ENCODE data around the gene KRR1. TPM values are rescaled to one million over a fixed set of nuclear protein-coding genes. Genes with fewer than 3 reads are reported as not detected.
"Not testable (repeated sequence)": the region's sequence is repeated elsewhere in the genome, so short reads cannot be mapped to it uniquely, and the experiment has no call there.

KRR1 gene
- total and polyA plus RNA-seq, 9 donors, result 36.0 to 66.9 (median 50.0) TPM

DNA sequence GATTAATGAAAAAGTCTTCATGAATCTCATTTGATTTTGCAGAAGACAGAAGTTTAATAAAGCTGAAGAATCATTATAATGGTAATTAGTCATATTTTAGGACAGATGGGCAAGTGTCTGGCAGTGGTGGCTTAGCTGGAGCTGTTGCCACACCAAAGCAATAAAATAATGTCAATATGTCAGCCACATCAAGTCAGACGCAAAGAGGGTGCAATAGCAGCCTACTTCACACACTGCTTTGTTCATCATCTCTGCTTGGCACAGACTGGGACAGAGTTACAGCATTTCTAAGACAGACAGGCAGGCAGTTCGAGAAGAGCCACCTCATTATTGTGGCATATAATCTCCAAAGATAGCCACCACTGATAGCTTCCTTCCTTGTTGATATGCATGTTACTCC, 16.9 kb upstream of the KRR1 start:
- Histone ChIP-seq H3K27me3 (ENCODE audit: control insufficient read depth, insufficient read depth, low read length) (no peaks in the 10 kb centered on the region), H3K4me3 (ENCODE audit: low read length) (no peak overlapping the region), H3K4me1 (ENCODE audit: control insufficient read depth, insufficient read depth, low read length) (peaks cover 4% of the 10 kb centered on the region), H3K9me3 (replicated peaks; ENCODE audit: control insufficient read depth, low read depth, low read length) (no peaks in the 10 kb centered on the region), H3K27ac (ENCODE audit: low read length) (no peak overlapping the region), H3K36me3 (ENCODE audit: control insufficient read depth, insufficient read depth, low read length) (no peaks in the 10 kb centered on the region)
- WGBS (ENCODE audit: insufficient coverage), result 45% methylated on average over 2 of the region's 2 CpGs
- DNase-seq, result no peak

DNA sequence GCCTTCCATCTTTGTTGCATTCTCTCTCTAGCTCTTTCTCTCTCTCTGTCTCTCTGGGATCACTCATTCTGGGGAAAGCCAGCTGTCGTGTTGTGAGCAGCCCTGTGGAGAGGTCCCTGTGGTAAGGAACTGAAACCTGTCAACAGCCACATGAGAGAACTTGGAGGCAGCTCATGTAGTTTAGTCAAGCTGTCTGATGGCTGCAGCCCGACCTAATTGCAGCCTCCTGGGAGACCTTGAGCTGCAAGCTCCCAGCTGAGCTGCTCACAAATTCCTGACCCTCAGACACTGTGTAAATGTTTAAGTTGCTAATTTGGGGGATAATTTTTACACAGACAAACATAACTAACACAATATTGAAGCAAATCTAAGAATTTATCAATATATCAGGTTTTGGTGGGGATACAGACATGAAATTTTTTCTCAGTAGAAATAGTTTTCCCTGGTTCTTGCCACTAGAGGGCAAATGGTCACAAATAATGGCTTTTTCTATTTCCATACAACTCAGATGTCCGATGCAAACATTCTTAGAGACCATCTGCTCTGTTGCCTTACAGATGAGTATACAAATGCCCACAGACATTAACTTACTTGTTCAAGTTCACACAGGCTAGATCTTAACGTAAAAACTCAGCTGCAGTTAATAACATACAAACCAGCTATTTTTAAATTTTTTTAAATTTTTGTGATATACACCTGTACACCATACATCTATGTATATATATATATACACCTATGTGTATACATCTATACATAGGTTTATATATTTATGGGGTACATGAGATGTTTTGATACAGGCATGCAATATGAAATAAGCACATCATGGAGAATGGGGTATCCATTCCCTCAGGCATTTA, 15.5 kb upstream of the KRR1 start:
- 0% methylated on average over 2 of the region's 4 CpGs for WGBS (ENCODE audit: insufficient coverage)
- no peak overlapping the region for H3K27ac ChIP-seq (ENCODE audit: low read length)
- H3K36me3 ChIP-seq (ENCODE audit: control insufficient read depth, insufficient read depth, low read length), result no peaks in the 10 kb centered on the region
- peak; percentile 81 for DNase-seq
- H3K9me3 ChIP-seq (replicated peaks; ENCODE audit: control insufficient read depth, low read depth, low read length), result no peaks in the 10 kb centered on the region
- no peaks in the 10 kb centered on the region for H3K27me3 ChIP-seq (ENCODE audit: control insufficient read depth, insufficient read depth, low read length)
- no peak overlapping the region for H3K4me3 ChIP-seq (ENCODE audit: low read length)
- peaks cover 4% of the 10 kb centered on the region for H3K4me1 ChIP-seq (ENCODE audit: control insufficient read depth, insufficient read depth, low read length)

- Histone ChIP-seq H3K36me3 (ENCODE audit: control insufficient read depth, insufficient read depth, low read length) (no peaks in the 10 kb centered on the region), H3K9me3 (replicated peaks; ENCODE audit: control insufficient read depth, low read depth, low read length) (no peaks in the 10 kb centered on the region), H3K4me1 (ENCODE audit: control insufficient read depth, insufficient read depth, low read length) (peaks cover 4% of the 10 kb centered on the region), H3K4me3 (ENCODE audit: low read length) (no peak overlapping the region), H3K27ac (ENCODE audit: low read length) (no peak overlapping the region), H3K27me3 (ENCODE audit: control insufficient read depth, insufficient read depth, low read length) (no peaks in the 10 kb centered on the region)
- no peak for DNase-seq
- WGBS (ENCODE audit: insufficient coverage), result no CpG with 5 or more reads among the region's 1 CpG
Observed at GRCh38 chr12:75525263-75525662, 13.9 kb upstream of the KRR1 start.

DNA sequence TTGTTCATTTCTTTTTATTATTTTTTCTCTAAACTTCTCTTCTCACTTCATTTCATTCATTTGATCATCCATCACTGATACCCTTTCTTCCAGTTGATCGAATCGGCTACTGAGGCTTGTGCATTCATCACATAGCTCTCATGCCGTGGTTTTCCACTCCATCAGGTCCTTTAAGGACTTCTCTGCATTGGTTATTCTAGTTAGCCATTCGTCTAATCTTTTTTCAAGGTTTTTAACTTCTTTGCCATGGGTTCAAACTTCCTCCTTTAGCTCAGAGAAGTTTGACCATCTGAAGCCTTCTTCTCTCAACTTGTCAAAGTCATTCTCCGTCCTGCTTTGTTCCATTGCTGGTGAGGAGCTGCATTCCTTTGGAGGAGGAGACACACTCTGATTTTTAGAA, 10.7 kb upstream of the KRR1 start:
- WGBS (ENCODE audit: insufficient coverage), result 95% methylated on average over 2 of the region's 5 CpGs
- not testable (repeated sequence) for H3K36me3 ChIP-seq (ENCODE audit: control insufficient read depth, insufficient read depth, low read length); DNase-seq; H3K9me3 ChIP-seq (replicated peaks; ENCODE audit: control insufficient read depth, low read depth, low read length); H3K27ac ChIP-seq (ENCODE audit: low read length); H3K27me3 ChIP-seq (ENCODE audit: control insufficient read depth, insufficient read depth, low read length); H3K4me1 ChIP-seq (ENCODE audit: control insufficient read depth, insufficient read depth, low read length); H3K4me3 ChIP-seq (ENCODE audit: low read length)

DNA sequence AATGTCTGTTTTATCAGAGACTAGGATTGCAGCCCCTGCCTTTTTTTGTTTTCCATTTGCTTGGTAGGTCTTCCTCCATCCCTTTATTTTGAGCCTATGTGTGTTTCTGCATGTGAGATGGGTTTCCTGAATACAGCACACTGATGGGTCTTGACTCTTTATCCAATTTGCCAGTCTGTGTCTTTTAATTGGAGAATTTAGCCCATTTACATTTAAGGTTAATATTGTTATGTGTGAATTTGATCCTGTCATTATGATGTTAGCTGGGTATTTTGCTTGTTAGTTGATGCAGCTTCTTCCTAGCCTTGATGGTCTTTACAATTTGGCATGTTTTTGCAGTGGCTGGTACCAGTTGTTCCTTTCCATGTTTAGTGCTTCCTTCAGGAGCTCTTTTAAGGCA, 9.8 kb upstream of the KRR1 start:
- H3K4me1 ChIP-seq (ENCODE audit: control insufficient read depth, insufficient read depth, low read length); H3K36me3 ChIP-seq (ENCODE audit: control insufficient read depth, insufficient read depth, low read length); H3K27me3 ChIP-seq (ENCODE audit: control insufficient read depth, insufficient read depth, low read length); H3K9me3 ChIP-seq (replicated peaks; ENCODE audit: control insufficient read depth, low read depth, low read length); H3K27ac ChIP-seq (ENCODE audit: low read length); H3K4me3 ChIP-seq (ENCODE audit: low read length); DNase-seq: not testable (repeated sequence)

GRCh38 chr12:75509621-75510020, 1.8 kb downstream of the KRR1 start:
- Histone ChIP-seq H3K27ac (ENCODE audit: low read length) (no peak overlapping the region), H3K9me3 (replicated peaks; ENCODE audit: control insufficient read depth, low read depth, low read length) (no peaks in the 10 kb centered on the region), H3K36me3 (ENCODE audit: control insufficient read depth, insufficient read depth, low read length) (peaks cover 2% of the 10 kb centered on the region), H3K4me3 (ENCODE audit: low read length) (no peak overlapping the region), H3K27me3 (ENCODE audit: control insufficient read depth, insufficient read depth, low read length) (no peaks in the 10 kb centered on the region), H3K4me1 (ENCODE audit: control insufficient read depth, insufficient read depth, low read length) (no peaks in the 10 kb centered on the region)
- 88% methylated on average over 1 of the region's 4 CpGs for WGBS (ENCODE audit: insufficient coverage)
- DNase-seq, result no peak

GRCh38 chr12:75508159-75508558, 3.2 kb downstream of the KRR1 start:
- Histone ChIP-seq H3K4me1 (ENCODE audit: control insufficient read depth, insufficient read depth, low read length) (no peaks in the 10 kb centered on the region), H3K27me3 (ENCODE audit: control insufficient read depth, insufficient read depth, low read length) (no peaks in the 10 kb centered on the region), H3K9me3 (replicated peaks; ENCODE audit: control insufficient read depth, low read depth, low read length) (no peaks in the 10 kb centered on the region), H3K36me3 (ENCODE audit: control insufficient read depth, insufficient read depth, low read length) (peaks cover 2% of the 10 kb centered on the region), H3K4me3 (ENCODE audit: low read length) (no peak overlapping the region), H3K27ac (ENCODE audit: low read length) (no peak overlapping the region)
- no CpG with 5 or more reads among the region's 2 CpGs for WGBS (ENCODE audit: insufficient coverage)
- DNase-seq, result peak; percentile 20

DNA sequence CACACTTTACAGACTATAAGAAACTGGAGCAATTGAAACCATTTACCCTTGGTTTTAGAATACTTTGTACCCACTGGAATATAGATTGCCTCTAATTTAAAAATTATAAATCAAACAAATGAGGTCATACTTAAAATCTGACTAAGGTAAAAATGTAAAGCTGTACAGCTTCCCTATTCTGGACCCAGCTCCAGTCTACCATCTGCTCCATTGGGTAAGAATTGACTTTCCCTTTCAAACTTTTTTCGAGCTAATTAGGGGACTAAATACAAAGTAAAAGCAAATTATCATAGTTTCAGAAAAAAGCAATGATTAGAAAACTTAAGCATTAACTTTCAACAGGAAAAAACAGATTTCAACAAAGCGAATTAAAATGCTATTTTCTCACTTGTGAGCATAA, 4.3 kb downstream of the KRR1 start:
- no peaks in the 10 kb centered on the region for H3K4me1 ChIP-seq (ENCODE audit: control insufficient read depth, insufficient read depth, low read length)
- DNase-seq, result no peak
- H3K27me3 ChIP-seq (ENCODE audit: control insufficient read depth, insufficient read depth, low read length), result no peaks in the 10 kb centered on the region
- no peak overlapping the region for H3K4me3 ChIP-seq (ENCODE audit: low read length)
- no peaks in the 10 kb centered on the region for H3K9me3 ChIP-seq (replicated peaks; ENCODE audit: control insufficient read depth, low read depth, low read length)
- H3K27ac ChIP-seq (ENCODE audit: low read length), result no peak overlapping the region
- peaks cover 7% of the 10 kb centered on the region for H3K36me3 ChIP-seq (ENCODE audit: control insufficient read depth, insufficient read depth, low read length)
- WGBS (ENCODE audit: insufficient coverage), result no CpG with 5 or more reads among the region's 2 CpGs

DNA sequence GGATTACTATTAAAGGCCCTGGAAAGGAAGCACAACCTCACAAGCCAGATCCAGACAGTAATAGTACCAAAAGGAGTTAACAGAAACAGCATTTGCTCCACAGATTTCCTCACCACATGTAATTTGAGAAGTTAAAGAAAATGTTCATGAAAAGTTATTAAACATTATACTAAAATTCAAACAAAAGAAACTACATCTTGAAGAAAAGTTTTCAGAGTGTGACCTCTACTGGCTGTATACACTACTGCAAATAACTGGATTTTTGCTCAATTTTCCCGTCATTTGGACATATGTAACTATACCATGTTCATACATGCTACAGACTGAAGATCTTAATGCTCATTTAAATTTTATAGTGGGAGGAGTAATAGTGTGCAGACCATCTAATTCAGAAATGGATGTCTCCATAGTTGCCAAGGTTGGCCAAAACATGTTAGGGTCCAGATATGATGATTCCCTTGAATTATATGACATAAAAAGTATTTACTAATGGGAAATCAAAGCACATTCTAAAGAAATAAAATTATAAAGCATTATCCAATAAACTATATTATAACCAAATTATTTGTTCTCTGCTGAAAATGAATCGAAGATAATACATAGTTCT, 5.6 kb downstream of the KRR1 start:
- Histone ChIP-seq H3K4me1 (ENCODE audit: control insufficient read depth, insufficient read depth, low read length) (no peaks in the 10 kb centered on the region), H3K27me3 (ENCODE audit: control insufficient read depth, insufficient read depth, low read length) (no peaks in the 10 kb centered on the region), H3K27ac (ENCODE audit: low read length) (no peak overlapping the region), H3K4me3 (ENCODE audit: low read length) (no peak overlapping the region), H3K9me3 (replicated peaks; ENCODE audit: control insufficient read depth, low read depth, low read length) (no peaks in the 10 kb centered on the region), H3K36me3 (ENCODE audit: control insufficient read depth, insufficient read depth, low read length) (peaks cover 11% of the 10 kb centered on the region)
- peak; percentile 33 for DNase-seq
- no CpG with 5 or more reads among the region's 2 CpGs for WGBS (ENCODE audit: insufficient coverage)

GRCh38 chr12:75503866-75504265, 7.5 kb downstream of the KRR1 start:
- H3K27ac ChIP-seq (ENCODE audit: low read length), result no peak overlapping the region
- H3K4me3 ChIP-seq (ENCODE audit: low read length), result no peak overlapping the region
- no peak for DNase-seq
- no peaks in the 10 kb centered on the region for H3K9me3 ChIP-seq (replicated peaks; ENCODE audit: control insufficient read depth, low read depth, low read length)
- no peaks in the 10 kb centered on the region for H3K27me3 ChIP-seq (ENCODE audit: control insufficient read depth, insufficient read depth, low read length)
- WGBS (ENCODE audit: insufficient coverage), result no CpG with 5 or more reads among the region's 3 CpGs
- peaks cover 11% of the 10 kb centered on the region for H3K36me3 ChIP-seq (ENCODE audit: control insufficient read depth, insufficient read depth, low read length)
- H3K4me1 ChIP-seq (ENCODE audit: control insufficient read depth, insufficient read depth, low read length), result no peaks in the 10 kb centered on the region
